Activated CD8-positive, alpha-beta T cell treated with anti-CD3 and anti-CD28 coated beads for 36 hours (primary cell): Measurements from ENCODE around the gene SMARCAL1. TPM values are rescaled to one million over a fixed set of nuclear protein-coding genes. Genes with fewer than 3 reads are reported as not detected.
A peak's percentile ranks its signal among the peaks of the same experiment; 100 is the strongest.

ENCODE experiments used
- ATAC-seq: fragments of 200-7000 bp; cut with Tn5 transposase; one replicate; pipeline ENCODE4 v1.10.0; 2021; ENCODE audit warnings: mild to moderate bottlenecking, moderate library complexity
- CTCF ChIA-PET: fragments of 350-600 bp; sonication (Branson Sonifier 250); formaldehyde crosslinking; loops from one replicate; lab custom pipeline; 2021; ENCODE audit warnings: antibody characterized with exemption; lab: Charles Lee
- POLR2A ChIA-PET: fragments of 350-600 bp; sonication (Branson Sonifier 250); formaldehyde crosslinking; loops from one replicate; lab custom pipeline; 2021; ENCODE audit warnings: antibody characterized with exemption; lab: Charles Lee
- DNase-seq: peaks from one replicate; pipeline ENCODE4 v3.0.0-alpha.2; 2020
- H3K27ac Mint-ChIP-seq: one replicate; pipeline ENCODE4 v1.8.0; 2021; ENCODE audit warnings: mild to moderate bottlenecking, mixed read lengths
- H3K27me3 Mint-ChIP-seq: one replicate; pipeline ENCODE4 v1.8.0; 2021; ENCODE audit warnings: mixed read lengths
- H3K36me3 Mint-ChIP-seq: one replicate; pipeline ENCODE4 v1.8.0; 2021; ENCODE audit warnings: low read depth, mixed read lengths
- H3K4me1 Mint-ChIP-seq: one replicate; pipeline ENCODE4 v1.8.0; 2021; ENCODE audit warnings: low read depth, mixed read lengths
- H3K4me3 Mint-ChIP-seq: one replicate; pipeline ENCODE4 v1.8.0; 2021; ENCODE audit warnings: mild to moderate bottlenecking, moderate library complexity, mixed read lengths
- H3K9me3 Mint-ChIP-seq: one replicate; pipeline ENCODE4 v1.8.0; 2021; ENCODE audit warnings: mixed read lengths
- CTCF ChIP-seq: fragments of 200-600 bp; IDR thresholded peaks from one replicate; pipeline ENCODE4 v1.8.0; 2022; ENCODE audit warnings: antibody characterized with exemption, mild to moderate bottlenecking
- intact Hi-C: fragments of 100-400 bp; cut with micrococcal nuclease; formaldehyde crosslinking; loops from one replicate; pipeline ENCODE4 v1.10.0; 2022
- total RNA-seq, 2 experiments: library from RNA; stranded (reverse); gene quantifications; one replicate each; pipeline ENCODE4 v1.2.3, GENCODE V29; 2021

SMARCAL1 gene
- total RNA-seq, 2 experiments from 2014 or later, result 22.3 to 24.7 TPM

- TF ChIP-seq CTCF, result no peak
- H3K9me3 Mint-ChIP-seq, result no peaks in the 10 kb centered on the region
- DNase-seq, result no peak
- ChIA-PET POLR2A (no interaction called here), CTCF (interaction anchor here (0.7 to 1.4 kb wide), 2 partner anchors 68 to 186 kb away, joined by 3 to 5 read pairs; no protein-coding TSS in a partner anchor)
- no peak overlapping the region for H3K27ac Mint-ChIP-seq
- H3K27me3 Mint-ChIP-seq, result no peaks in the 10 kb centered on the region
- no peak for ATAC-seq
- H3K36me3 Mint-ChIP-seq, result no peaks in the 10 kb centered on the region
- H3K4me1 Mint-ChIP-seq, result peaks cover 8% of the 10 kb centered on the region
- no peak overlapping the region for H3K4me3 Mint-ChIP-seq
- intact Hi-C loops, result no loop called here
These were observed 3.6 kb upstream of the SMARCAL1 start for GRCh38 chr2:216408426-216409290.

- ChIA-PET POLR2A (interaction anchor here (0.7 kb wide), 1 partner anchor 58 kb away, joined by 3 read pairs; no protein-coding TSS in a partner anchor), CTCF (interaction anchor here (1.4 to 1.5 kb wide), 2 partner anchors 10 to 38 kb away, joined by 3 to 4 read pairs; partner anchors contain the start of gene MARCHF4)
- no peaks in the 10 kb centered on the region for H3K27me3 Mint-ChIP-seq
- DNase-seq (no peak), ATAC-seq (no peak)
- H3K27ac Mint-ChIP-seq, result no peak overlapping the region
- no peak overlapping the region for H3K4me3 Mint-ChIP-seq
- intact Hi-C loops, result loop anchor here (5.0 to 10.0 kb wide), 2 partner anchors 87 to 296 kb away; partner anchors contain the start of gene RPL37A
- H3K4me1 Mint-ChIP-seq, result peaks cover 8% of the 10 kb centered on the region
- peaks cover 10% of the 10 kb centered on the region for H3K36me3 Mint-ChIP-seq
- no peaks in the 10 kb centered on the region for H3K9me3 Mint-ChIP-seq
- no peak for TF ChIP-seq CTCF
These were observed 1.7 kb upstream of the SMARCAL1 start for GRCh38 chr2:216410550-216410949.

GRCh38 chr2:216413882-216414281 is 1.6 kb downstream of the SMARCAL1 start:
- Mint-ChIP-seq H3K9me3 (no peaks in the 10 kb centered on the region), H3K36me3 (peaks cover 20% of the 10 kb centered on the region), H3K27ac (no peak overlapping the region), H3K4me3 (peak overlapping the region; percentile 98), H3K4me1 (peaks cover 18% of the 10 kb centered on the region), H3K27me3 (no peaks in the 10 kb centered on the region)
- no peak for TF ChIP-seq CTCF
- ATAC-seq, result no peak
- no peak for DNase-seq
- intact Hi-C loops, result loop anchor here (5.0 to 10.0 kb wide), 2 partner anchors 83 to 299 kb away; partner anchors contain the start of gene RPL37A
- ChIA-PET CTCF (interaction anchor here (3.9 kb wide), 1 partner anchor 10 kb away, joined by 21 read pairs; no protein-coding TSS in a partner anchor), POLR2A (interaction anchor here (1.0 kb wide), 1 partner anchor 85 kb away, joined by 3 read pairs; the partner anchor contains the start of gene RPL37A)

- no peak for DNase-seq
- CTCF ChIA-PET, result interaction anchor here (0.8 to 3.9 kb wide), 3 partner anchors 11 to 192 kb away, joined by 3 to 21 read pairs (median 3); no protein-coding TSS in a partner anchor
- Mint-ChIP-seq H3K36me3 (peaks cover 24% of the 10 kb centered on the region), H3K27ac (no peak overlapping the region), H3K4me3 (no peak overlapping the region), H3K27me3 (no peaks in the 10 kb centered on the region), H3K9me3 (no peaks in the 10 kb centered on the region), H3K4me1 (peaks cover 18% of the 10 kb centered on the region)
- ATAC-seq, result no peak
- POLR2A ChIA-PET, result interaction anchor here (1.0 kb wide), 1 partner anchor 84 kb away, joined by 3 read pairs; the partner anchor contains the start of gene RPL37A
- no peak for TF ChIP-seq CTCF
- intact Hi-C loops, result loop anchor here (5.0 to 10.0 kb wide), 2 partner anchors 82 to 300 kb away; partner anchors contain the start of gene RPL37A
These were observed 2.6 kb downstream of the SMARCAL1 start for GRCh38 chr2:216414772-216415319.
